GM19025 (cell line): ENCODE results near the gene UBE2Q2.
"Not testable (repeated sequence)": the region's sequence is repeated elsewhere in the genome, so short reads cannot be mapped to it uniquely, and the experiment has no call there.

Experiments
- ATAC-seq: cut with Tn5 transposase; IDR thresholded peaks from one replicate; pipeline ENCODE4 v1.9.1; 2021; ENCODE audit warnings: mild to moderate bottlenecking, low read depth, moderate library complexity; ENCODE audit not compliant: unreplicated experiment

UBE2Q2 gene

DNA sequence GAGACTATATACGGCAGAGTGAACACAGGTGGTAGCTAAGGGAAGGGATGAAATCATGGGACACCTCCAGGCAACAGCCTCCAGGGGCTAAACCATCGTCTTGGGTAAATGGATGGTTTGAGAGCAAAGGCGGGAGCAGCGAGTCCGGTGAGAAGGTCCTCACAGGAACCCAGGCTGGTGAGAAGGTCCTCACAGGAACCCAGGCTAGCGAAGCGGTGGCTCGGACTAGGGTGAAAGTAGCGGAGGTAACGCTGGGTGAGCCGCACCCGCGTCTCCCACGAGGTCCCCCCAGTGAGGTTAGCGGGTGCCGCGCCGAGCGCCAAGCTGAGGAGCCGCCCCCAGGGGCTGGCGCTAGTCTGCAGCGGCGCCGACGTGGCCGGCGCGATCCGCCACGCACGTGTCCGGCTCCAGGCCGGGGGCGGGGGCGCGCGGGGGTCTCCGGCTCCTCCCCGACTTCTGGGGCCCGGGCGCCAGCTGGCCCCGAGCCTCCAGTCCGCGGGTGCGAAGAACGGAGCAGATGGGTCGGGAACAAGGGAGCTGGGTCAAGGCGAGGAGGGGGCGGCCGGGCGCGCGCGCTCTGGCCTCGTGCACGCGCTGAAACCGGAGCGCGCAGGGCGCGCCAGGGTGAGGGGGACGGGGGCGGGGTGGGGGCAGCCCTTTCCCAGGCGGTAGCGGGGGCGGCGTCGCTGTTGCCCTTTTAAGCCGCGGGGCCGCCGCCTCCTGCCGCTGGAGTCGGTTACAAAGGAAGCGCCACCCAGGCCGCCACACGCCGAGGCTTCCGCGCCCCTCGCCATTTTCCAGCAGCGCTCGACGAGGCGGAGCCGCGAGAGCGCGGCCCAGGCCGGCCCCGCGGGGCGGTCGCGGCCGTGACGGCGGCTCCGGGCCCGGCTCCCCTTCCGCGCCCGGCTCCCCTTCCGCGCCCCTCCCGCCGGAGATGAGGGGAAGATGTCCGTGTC is at the start of gene UBE2Q2:
Gene UBE2Q2 (plus strand): TSS at position 726 of the 956 bp plus-strand sequence. CDS start 220 bp downstream, at position 946.
- peak; percentile 43 for ATAC-seq

DNA sequence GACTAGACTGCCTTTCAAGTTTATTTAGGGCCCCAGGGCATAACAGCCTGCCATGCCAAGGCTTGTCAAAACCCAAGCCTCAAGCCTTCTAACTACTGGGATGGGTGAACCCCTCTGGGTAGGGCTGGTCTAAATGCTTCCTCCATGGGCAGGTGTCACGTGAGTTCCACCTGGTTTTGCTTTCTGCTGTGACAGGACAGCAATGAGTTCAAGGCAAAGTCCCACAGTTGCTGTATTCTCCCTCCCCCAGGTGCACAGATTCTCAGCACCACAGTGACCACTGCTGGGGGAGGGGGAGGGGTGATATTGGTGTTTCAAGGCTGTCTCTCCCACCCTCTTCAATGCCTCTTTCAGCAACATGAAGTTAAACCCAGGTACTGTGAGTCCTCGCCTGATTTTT is 46.9 kb upstream of the UBE2Q2 start:
- ATAC-seq = no peak

DNA sequence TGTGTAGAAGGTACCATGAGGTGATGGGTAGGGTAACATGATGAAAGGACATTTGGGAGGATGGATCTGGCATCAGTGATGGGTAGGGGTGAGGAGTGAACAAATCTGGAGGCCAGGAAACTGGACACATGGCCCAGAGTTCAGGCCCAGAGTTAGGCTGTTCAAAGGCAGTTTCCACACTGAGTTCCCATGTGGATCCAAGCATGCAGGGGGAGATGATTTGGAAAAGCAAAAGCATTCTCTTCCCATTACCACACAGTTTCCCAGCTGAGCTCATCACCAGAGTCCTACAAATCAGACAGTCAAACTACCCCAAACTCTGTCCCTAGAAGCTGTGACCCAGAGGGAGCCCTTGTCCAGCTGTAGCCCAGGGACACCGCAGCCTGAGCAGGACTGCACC is 46.1 kb upstream of the UBE2Q2 start:
- not testable (repeated sequence) for ATAC-seq

DNA sequence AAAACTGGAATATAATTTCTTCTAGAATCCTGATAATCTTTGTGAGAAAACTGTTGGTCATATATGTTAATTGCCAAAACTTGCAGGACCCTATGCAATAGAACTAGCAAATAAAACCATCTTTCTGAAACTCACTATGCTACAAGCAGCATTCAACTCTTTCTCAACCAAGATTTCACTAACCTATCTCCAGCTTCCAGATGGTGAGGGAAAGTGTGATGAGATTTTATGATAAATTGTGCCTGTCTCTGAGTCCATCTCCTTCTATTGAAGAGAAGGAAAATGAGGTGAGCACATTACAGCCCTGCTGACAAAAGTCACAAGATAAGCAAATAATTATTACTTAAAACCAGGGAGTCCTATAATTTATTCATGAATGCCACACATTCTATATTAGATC is 44.1 kb upstream of the UBE2Q2 start:
- ATAC-seq = no peak

DNA sequence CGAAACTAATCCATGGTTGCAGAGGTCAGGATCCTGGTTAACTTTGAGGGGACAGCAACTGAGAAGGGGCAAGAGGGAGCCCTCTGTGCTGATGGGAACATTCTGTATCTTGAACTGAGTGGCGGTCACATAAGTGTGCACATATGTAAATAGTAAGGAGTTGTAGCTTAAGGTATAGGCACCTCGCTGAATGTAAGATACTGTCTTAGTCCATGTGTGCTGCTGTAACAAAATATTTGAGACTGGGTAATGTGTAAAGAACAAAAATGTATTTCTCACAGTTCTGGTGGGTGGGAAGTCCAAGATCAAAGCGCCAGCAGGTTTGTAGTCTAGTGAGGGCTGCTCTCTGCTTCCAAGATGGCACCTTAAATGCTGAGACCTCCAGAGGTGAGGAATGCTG is 42.8 kb upstream of the UBE2Q2 start:
- ATAC-seq = not testable (repeated sequence)

DNA sequence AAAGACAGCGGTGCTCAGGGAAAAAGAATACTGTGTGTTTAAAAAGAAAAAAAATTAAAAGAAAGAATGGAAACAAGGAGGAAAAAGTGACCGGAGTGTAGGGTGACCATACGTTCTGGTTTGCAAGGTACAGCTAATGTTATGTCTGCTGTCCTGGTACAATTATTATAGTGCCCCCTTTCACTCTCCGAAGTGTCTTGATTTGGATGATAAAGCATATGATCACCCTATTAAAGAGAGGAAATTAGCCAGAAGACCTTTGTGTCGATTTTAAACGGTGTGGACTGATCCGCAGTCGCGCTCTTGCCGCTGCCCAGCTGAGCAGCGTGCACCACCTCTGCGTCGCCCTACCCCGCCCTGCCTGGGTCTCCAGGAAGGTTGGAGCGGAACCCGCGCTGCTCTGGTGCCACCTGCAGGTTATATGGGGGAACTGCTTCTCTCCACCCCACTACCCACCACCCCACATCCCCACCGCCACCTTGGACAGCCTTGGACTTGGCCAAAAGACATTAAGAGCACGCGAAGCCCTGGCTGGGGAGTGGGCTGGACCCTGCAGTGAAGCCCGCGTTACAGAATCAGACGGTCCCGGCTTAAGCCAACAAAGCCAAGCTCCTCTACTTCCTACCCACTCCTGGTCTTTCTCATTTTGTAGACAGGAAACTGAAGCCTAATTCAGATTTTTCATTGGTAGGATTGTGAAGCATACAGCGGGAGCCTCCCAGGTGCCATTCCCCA is 41.2 kb upstream of the UBE2Q2 start:
- peak; percentile 83 for ATAC-seq

DNA sequence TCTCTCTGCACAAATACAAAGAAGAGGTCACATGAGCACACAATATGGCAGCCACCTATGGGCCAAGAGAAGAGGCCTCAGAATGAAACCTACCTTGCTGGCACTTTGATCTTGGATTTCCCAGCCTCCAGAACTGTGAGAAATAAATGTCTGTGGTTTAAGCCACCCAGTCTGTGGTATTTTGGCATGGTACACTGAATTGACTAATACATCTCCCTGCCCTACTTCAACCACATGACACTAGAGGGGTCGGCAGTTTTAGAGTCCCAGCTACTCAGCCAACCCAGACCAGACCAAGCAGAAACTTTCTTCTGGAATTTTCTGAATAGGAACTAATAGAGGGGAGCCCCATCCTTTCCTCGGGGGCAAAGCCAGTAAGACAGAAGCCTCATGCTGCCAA is 35.8 kb upstream of the UBE2Q2 start:
- ATAC-seq = not testable (repeated sequence)

DNA sequence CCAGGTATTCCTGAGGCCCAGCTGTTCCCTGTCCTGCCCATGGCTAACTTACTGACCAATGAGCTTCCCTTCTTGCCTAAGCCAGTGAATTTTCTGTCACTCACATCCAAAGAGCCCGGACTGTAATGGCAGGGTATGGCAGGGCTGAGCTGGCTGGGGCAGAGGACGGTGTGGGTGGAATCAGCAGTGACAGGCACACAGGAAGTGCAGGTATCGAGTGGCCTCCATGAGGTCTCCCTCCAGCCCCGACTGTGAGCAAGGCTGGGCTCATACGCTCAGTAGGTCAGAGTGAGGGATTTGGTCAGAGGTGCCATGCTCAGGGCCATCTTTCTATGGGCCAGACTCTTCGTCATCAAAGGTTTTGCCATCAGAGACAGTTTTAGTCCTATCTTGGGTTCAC is 35.2 kb upstream of the UBE2Q2 start:
- ATAC-seq = not testable (repeated sequence)

DNA sequence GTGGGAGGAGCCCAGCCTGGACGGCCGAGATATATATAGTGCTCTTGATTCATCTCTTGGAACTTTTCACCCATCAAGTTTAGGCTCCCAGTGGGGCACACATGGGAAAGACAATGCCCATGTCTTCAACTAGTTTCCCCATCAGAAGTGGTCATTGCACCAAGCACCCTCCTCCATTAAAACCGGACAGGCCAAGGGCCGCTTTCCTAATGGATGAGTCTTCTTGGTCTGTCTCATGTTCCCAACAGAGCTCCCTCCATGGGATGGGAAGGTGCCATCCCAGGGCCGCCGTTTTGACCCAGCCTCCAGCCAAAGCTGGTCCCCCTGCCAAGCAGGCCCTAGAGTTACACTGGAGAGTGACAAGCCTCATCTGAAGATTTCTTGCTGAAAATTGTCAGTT is 34.7 kb upstream of the UBE2Q2 start:
- no peak for ATAC-seq

DNA sequence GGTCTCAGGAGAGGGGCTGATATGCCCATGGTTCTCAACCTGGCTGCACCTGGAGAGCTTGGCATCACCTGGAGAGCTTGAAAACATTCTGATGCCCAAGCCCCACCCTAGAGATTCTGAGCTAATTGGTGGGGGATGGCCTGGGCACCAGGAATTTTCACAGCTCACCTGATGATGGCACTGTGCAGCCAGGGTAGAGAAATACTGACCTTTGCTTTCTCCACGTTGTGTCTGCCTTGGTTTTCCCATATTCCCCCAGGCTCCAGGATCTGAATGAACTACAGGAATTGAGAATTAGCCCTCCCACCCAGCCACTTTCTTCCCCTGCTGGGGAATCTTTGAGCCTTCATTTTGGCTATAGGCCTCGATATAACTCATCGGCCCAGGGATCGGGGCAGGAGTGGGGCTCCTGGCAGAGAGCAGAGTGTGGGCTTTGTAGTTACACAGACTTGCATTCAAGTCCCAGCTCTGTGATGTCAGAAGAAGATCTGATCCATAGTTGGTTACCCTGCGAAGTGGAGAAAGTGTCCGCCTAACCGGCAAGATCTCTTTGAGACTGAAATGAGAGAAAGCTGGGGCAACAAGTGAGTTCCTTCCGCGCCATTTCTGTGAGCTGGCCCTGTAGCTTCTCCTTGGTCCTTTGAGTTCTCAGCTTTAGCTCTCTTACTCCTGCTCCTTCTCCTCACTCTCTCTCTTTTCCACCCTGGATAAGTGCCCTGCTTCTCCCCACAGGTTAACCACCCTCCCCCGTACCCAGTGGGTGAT is 33.1 kb upstream of the UBE2Q2 start:
- no peak for ATAC-seq

DNA sequence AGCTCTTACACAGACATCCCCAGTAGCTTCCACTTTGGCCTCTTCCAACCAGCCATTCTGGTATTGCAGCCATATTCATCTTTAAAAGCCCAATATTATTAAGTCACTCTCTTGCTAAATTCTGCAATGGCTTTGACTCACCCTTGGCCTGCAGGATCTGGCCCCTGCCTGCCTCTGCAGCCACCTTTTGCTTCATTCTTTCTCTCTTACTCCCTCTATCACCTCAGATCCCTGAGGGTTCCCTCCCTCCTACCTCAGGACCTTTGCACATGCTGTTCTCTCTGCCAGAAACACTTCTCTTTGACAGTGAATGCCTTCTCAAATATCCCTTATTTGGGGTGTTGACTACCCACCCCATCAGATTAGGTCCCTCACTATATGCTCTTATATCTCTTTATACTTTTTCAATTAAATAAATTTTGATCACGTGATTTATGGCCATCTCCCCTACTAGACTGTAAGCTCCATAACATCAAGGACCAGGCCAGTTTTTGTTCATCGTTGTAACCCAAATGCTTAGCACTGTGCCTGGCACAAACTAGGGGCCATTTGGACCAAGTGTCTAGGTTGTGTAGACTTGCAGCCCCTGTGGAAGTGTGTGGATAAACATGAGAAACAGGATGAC is 32.3 kb upstream of the UBE2Q2 start:
- ATAC-seq = no peak

DNA sequence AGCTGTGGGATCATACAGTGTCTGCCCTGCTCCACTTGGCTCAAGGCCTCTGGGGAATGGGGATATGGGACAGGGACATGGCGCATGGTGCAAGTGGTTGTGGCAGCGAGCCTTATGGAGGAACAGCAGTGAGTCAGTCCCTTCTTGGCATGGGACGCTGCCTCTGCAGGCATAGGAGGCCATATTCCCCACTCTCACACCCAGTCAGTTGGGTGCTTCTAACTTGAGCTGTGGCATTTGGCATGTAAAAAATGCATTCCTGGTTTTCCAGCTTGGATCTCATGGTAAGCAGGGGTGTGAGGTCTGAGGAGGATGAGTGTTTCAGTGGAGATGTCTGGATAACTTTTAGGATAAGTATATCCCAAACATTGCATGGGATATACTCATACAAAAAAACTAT is 31.6 kb upstream of the UBE2Q2 start:
- no peak for ATAC-seq

DNA sequence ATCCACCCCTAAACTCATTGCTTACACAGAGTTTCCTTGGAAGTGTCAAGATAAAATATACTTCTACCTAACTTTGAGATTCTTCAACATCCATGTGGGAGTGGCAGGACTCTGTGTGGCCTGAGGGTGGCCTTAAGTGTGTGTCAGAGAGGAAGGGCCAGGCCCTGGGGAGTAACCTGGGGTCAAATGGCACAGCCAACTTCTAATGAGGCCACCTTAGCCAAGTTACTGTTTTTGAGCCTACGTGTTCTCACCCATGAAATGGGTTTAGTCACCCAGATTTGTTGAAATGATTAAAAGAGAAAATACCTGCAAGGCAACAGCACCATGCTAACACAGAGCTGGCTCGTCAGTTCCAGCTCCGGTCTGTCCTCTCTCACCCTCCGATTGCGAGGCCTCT is 28.5 kb upstream of the UBE2Q2 start:
- ATAC-seq = no peak

DNA sequence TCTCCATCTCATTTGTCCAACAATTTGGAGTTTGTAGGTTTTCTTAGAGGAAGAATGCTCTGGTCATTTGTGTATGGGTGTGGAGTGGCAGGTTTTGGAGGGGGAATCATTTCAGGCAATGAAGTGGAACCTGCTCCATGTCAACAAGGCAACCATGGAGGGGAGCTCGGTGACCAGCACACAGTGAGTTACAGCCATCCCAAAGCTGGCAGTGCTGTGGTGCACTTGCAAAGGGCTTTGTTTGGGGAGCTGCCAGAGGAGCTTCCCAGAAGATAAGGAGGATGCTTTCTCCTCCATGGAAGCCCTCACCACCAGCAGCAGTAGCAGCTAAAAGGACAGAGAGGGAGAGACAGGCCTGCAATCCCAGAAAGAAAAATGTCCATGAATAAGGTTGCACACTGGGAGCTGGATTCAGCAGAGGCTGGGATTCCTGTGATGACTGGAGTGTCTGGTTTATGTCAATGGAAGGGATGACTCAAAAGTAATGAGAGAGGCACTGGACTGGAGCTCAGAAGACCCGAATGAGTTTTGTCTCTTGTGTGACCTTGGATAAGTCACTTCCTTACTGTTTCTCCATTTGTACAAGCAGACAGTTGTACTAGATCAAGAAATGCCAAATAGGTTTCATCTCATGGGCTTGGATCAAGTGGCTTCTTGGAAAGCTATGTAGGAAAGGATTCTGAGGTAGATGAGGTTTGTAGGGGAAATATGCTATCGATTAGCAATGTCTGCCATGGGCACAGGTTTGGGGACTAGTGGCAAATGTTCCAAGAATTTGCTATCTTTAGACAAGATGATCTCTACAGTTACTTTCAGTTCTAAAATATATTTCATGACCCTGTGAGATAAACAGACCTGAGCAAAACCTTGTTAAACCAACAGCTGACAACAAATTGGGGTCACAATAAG is 27.2 kb upstream of the UBE2Q2 start:
- ATAC-seq = no peak

DNA sequence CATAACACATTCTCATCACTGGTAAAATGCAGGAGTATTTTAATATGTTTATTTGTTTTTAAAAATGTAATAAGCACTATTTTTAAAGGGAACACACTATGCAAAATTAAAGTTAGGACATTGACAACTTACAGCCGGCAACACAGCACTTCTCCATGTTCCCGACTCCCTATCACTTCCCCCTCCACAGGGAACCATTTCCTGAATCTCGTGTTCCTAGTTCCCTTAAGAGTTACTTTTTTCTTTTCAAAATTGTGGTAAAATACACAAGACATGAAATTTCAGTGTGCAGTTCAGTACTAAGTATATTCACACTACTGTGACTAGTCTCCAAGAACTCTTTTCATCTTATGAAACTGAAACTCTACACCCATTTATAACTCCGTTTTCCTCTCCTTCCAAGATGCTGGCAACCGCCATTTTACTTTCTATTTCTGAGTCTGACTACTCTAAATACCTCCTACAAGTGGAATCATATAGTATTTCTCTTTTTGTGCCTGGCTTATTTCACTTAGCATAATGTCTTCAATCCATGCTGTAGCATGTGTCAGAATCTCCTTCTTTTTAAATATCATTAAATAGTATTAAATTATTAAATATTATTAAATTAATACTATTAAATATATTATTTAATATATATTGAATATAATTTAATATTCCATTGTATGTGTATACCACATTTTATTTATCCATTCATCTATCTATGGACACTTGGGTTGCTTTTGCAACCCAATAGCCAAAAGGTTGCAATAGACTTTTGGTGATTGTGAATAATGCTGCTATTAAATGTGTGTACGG is 25.9 kb upstream of the UBE2Q2 start:
- no peak for ATAC-seq

DNA sequence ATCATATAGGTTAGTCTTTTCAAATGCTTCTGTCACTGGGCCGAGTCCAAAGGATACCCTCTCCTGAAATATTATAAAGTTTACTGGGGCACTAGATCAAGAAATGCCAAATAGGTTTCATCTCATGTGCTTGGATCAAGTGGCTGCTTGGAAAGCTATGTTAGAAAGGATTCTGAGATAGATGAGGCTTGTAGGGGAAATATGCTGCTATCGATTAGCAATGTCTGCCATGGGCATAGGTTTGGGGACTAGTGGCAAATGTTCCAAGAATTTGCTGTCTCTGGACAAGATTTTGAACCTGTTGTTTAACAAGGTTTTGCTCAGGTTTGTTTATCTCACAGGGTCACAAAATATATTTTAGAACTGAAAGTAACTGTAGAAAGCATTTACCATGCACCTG is 23.0 kb upstream of the UBE2Q2 start:
- ATAC-seq = no peak

DNA sequence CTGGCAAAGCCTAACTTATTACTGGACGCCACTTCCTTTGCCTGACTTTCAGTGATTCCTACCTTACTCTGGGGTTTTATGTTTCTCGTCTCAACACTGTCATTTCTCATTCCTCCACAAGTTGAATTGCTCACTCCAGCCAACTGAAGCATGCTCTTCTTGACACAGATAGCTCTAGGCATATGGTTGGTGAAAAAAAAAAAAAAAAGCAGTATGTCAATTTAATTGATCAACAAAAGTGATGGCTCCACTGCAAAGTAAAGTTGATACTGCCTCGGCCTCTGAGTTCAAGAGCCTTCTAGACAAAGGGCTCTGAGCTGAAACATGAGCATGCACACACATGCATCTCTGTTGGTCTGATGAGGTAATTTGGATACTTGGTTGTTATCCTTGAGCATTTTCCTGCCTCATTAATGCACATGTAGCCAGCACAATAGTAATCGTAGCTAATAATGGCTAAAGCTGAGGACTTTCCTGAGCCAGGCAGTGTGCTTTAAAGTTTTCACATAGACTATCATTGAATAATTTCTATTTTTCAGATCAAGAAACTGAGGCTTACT is 21.4 kb upstream of the UBE2Q2 start:
- no peak for ATAC-seq

DNA sequence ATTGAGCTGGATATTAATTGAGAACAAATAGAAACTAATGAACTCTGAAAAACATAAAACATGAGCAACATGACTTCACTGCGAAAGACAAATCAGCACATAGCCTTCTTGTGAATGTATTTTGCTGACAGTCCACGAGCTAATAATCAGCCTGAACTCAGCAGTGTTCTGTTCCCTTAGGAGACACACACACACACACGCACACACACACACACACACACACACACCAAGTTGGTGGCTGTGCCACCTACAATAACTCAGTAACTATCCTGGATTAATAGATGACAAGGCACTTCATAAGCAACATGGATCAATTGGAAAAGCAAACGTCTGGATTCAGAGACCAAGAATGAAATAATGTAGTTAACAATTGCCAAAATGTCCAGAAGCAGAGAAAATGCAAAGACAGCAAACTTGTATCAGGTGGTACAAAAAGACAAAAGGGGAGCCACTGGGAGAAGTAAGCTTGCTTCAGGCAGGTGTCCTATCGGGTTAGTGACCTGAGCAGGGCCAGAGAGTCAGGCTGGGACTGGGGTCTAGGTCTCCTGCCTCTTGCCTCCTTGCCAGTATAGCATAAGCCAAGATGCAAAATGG is 20.5 kb upstream of the UBE2Q2 start:
- ATAC-seq = no peak
